Endothelial cell of umbilical vein (primary cell): Measurements from ENCODE around the gene MICALL2. TPM values are rescaled to one million over a fixed set of nuclear protein-coding genes. Genes with fewer than 3 reads are reported as not detected.
A peak's percentile ranks its signal among the peaks of the same experiment; 100 is the strongest.

Experiments
- BruUV-seq: library from RNA; stranded (reverse); fragments of 400-500 nt; replicated peaks from 2 replicates; lab custom pipeline; 2021; lab: Mats Ljungman, UMichigan
- CTCF ChIA-PET: fragments of 300-600, 350-600 bp; sonication (Branson Sonifier 250); formaldehyde crosslinking; loops from one replicate; lab custom pipeline; 2021; ENCODE audit warnings: antibody characterized with exemption, inconsistent platforms; lab: Charles Lee
- POLR2A ChIA-PET: fragments of 300-600, 350-600 bp; sonication (Branson Sonifier 250); formaldehyde crosslinking; loops from one replicate; lab custom pipeline; 2021; ENCODE audit warnings: antibody characterized with exemption, inconsistent platforms; lab: Charles Lee
- DNase-seq: peaks from one replicate; pipeline ENCODE4 v3.0.0-alpha.2; 2011; ENCODE audit warnings: low read depth, low spot score
- FAIRE-seq: peaks from 2 replicates; lab custom pipeline; 2011; peaks lifted over from hg19 to GRCh38; lab: Jason Lieb, UNC
- H2AFZ ChIP-seq: 2 replicates; pipeline ENCODE4 v1.6.0; 2012; ENCODE audit warnings: low read depth, low read length, control low read depth, inconsistent platforms
- H3K27ac ChIP-seq: 2 replicates; pipeline ENCODE4 v1.5.1; 2011; ENCODE audit warnings: low read depth, mild to moderate bottlenecking, control low read depth, low read length, moderate library complexity; ENCODE audit not compliant: insufficient read depth
- H3K27me3 ChIP-seq, 2 experiments: 2 replicates each; pipeline versions ENCODE4 v1.6.0 to v1.6.1; 2011; ENCODE audit warnings: low read length in 2 of 2, mixed read lengths in 1 of 2; ENCODE audit not compliant: control insufficient read depth in 2 of 2, insufficient read depth in 2 of 2
- H3K36me3 ChIP-seq, 2 experiments: 2 replicates in 1 of 2; 3 replicates in 1 of 2; pipeline ENCODE4 v1.5.1; 2011; ENCODE audit warnings: low read length in 2 of 2, mild to moderate bottlenecking in 1 of 2, moderate library complexity in 1 of 2; ENCODE audit not compliant: control insufficient read depth in 2 of 2, insufficient read depth in 2 of 2; ENCODE audit errors: extremely low read depth in 1 of 2
- H3K4me1 ChIP-seq: 3 replicates; pipeline ENCODE4 v1.5.1; 2011; ENCODE audit warnings: mild to moderate bottlenecking, low read length; ENCODE audit not compliant: control insufficient read depth, insufficient read depth; ENCODE audit errors: extremely low read depth
- H3K4me2 ChIP-seq: 2 replicates; pipeline ENCODE4 v1.6.1; 2011; ENCODE audit warnings: low read length, control low read depth, mixed read lengths; ENCODE audit not compliant: insufficient read depth
- H3K4me3 ChIP-seq, 3 experiments: fragments of 200-600 bp in 1 of 3; sonication (generic), shearing (Covaris generic) in 1 of 3; replicated peaks in 1 of 3; 2 replicates each; pipeline ENCODE4 v1.5.1; 2011 to 2016; ENCODE audit warnings: control low read depth in 3 of 3, low read length in 3 of 3, mild to moderate bottlenecking in 2 of 3, inconsistent platforms in 1 of 3, low read depth in 1 of 3, moderate library complexity in 1 of 3; ENCODE audit not compliant: insufficient read depth in 1 of 3
- H3K79me2 ChIP-seq: 2 replicates; pipeline ENCODE4 v1.6.0; 2012; ENCODE audit warnings: low read length, inconsistent platforms; ENCODE audit not compliant: control insufficient read depth, insufficient read depth
- H3K9ac ChIP-seq: replicated peaks from 2 replicates; pipeline ENCODE3; 2011; ENCODE audit warnings: low read length, control low read depth; ENCODE audit not compliant: insufficient read depth; ENCODE audit errors: extremely low read depth
- H3K9me1 ChIP-seq: replicated peaks from 3 replicates; pipeline ENCODE4 v1.6.0; 2011; ENCODE audit warnings: mild to moderate bottlenecking, low read length; ENCODE audit not compliant: control insufficient read depth, insufficient read depth; ENCODE audit errors: extremely low read depth
- H3K9me3 ChIP-seq: replicated peaks from 2 replicates; pipeline ENCODE4 v1.5.1; 2012; ENCODE audit warnings: low read length, inconsistent platforms; ENCODE audit not compliant: control insufficient read depth, insufficient read depth
- H4K20me1 ChIP-seq: replicated peaks from 2 replicates; pipeline ENCODE3; 2011; ENCODE audit warnings: mild to moderate bottlenecking, low read length; ENCODE audit not compliant: control insufficient read depth, insufficient read depth; ENCODE audit errors: extremely low read depth
- CTCF ChIP-seq, 2 donors: IDR thresholded peaks; 1 replicate in 1 of 2; 2 replicates in 1 of 2; pipeline ENCODE4 v1.5.1; 2011; ENCODE audit warnings: low read length in 2 of 2, mild to moderate bottlenecking in 2 of 2, moderate library complexity in 2 of 2, control low read depth in 1 of 2, inconsistent platforms in 1 of 2, low read depth in 1 of 2; ENCODE audit not compliant: insufficient read depth in 1 of 2; ENCODE audit errors: extremely low read depth in 1 of 2
- EZH2 ChIP-seq: IDR thresholded peaks from 2 replicates; pipeline ENCODE4 v1.6.1; 2012; ENCODE audit warnings: borderline replicate concordance, low read depth, mild to moderate bottlenecking, moderate library complexity, low read length, inconsistent platforms; ENCODE audit not compliant: severe bottlenecking
- FOS ChIP-seq: IDR thresholded peaks from 2 replicates; pipeline ENCODE4 v1.6.1; 2011; ENCODE audit warnings: mild to moderate bottlenecking, low read length, moderate library complexity, borderline replicate concordance; ENCODE audit not compliant: insufficient read depth
- GATA2 ChIP-seq: IDR thresholded peaks from 2 replicates; pipeline ENCODE4 v1.7.0; 2011; ENCODE audit warnings: low read depth, mild to moderate bottlenecking, moderate library complexity, mixed read lengths, low read length; ENCODE audit not compliant: insufficient read length, insufficient read depth
- JUN ChIP-seq: IDR thresholded peaks from 2 replicates; pipeline ENCODE4 v1.6.1; 2011; ENCODE audit warnings: borderline replicate concordance, low read depth; ENCODE audit not compliant: insufficient read length, insufficient read depth
- MAX ChIP-seq: IDR thresholded peaks from 2 replicates; pipeline ENCODE4 v1.6.1; 2011; ENCODE audit not compliant: insufficient read depth, insufficient read length
- MYC ChIP-seq: IDR thresholded peaks from one replicate; pipeline ENCODE4 v1.6.1; 2011; ENCODE audit warnings: mild to moderate bottlenecking, low read depth, low read length
- POLR2A ChIP-seq: IDR thresholded peaks from 2 replicates; pipeline ENCODE4 v1.6.1; 2012; ENCODE audit warnings: low read depth, mild to moderate bottlenecking, control low read depth, low read length
- POLR2AphosphoS5 ChIP-seq: IDR thresholded peaks from 2 replicates; pipeline ENCODE4 v1.6.1; 2012; ENCODE audit warnings: low read depth, mild to moderate bottlenecking, control low read depth, low read length, moderate library complexity; ENCODE audit not compliant: insufficient read depth
- dilution Hi-C: fragments of 300-500 bp; cut with MboI; formaldehyde crosslinking; loops from one replicate; pipeline ENCODE4 v1.15.0; 2019; ENCODE audit warnings: low sequenced_read_pairs; ENCODE audit not compliant: extremely low pct_ligation_motif_present
- intact Hi-C: fragments of 100-400 bp; cut with micrococcal nuclease; formaldehyde crosslinking; loops from one replicate; pipeline ENCODE4 v1.10.0; 2022
- polyA plus RNA-seq, 4 experiments: library from polyadenylated mRNA; depleted of rRNA in 3 of 4; stranded (reverse) in 3 of 4; unstranded in 1 of 4; fragments of >200 nt; gene quantifications; 2 replicates each; pipeline versions ENCODE4 v1.2.1 to v1.2.3, GENCODE V29; 2011 to 2012; ENCODE audit warnings: missing spikeins in 1 of 4
- total RNA-seq: library from RNA; stranded (reverse); gene quantifications from 2 replicates; pipeline ENCODE4 v1.2.3, GENCODE V29; 2021

MICALL2 gene
- total and polyA plus RNA-seq, 2 donors (not counting 3 experiments of a cell fraction or from before 2014, with no cell fraction given): 29.8 to 46.3 TPM

GRCh38 chr7:1473864-1474512 lies 14.7 kb upstream of the MICALL2 start:
- Histone ChIP-seq H3K9me1 (no peaks in the 10 kb centered on the region), H3K4me2 (no peak overlapping the region), H3K27me3 (no peaks in the 10 kb centered on the region), H3K4me1 (no peaks in the 10 kb centered on the region), H3K9me3 (no peaks in the 10 kb centered on the region), H3K36me3 (peaks cover 6 to 48% of the 10 kb centered on the region in 2 experiments), H2AFZ (no peak overlapping the region), H4K20me1 (no peaks in the 10 kb centered on the region), H3K9ac (no peak overlapping the region), H3K4me3 (no peak overlapping the region), H3K79me2 (no peaks in the 10 kb centered on the region), H3K27ac (no peak overlapping the region)
- ChIA-PET POLR2A (no interaction called here), CTCF (interaction anchor here (0.6 to 3.9 kb wide), 19 partner anchors 9 to 288 kb away, joined by 3 to 65 read pairs (median 5); partner anchors contain the start of gene MICALL2)
- intact Hi-C loops (loop anchor here (2.0 kb wide), 2 partner anchors 41 to 247 kb away; no protein-coding TSS in a partner anchor), dilution Hi-C loops (no loop called here)
- FAIRE-seq (peak; percentile 87), DNase-seq (peak; percentile 64)
- BruUV-seq: no TSS peak
- TF ChIP-seq JUN (no peak), POLR2A (no peak), MYC (peak; percentile 68), GATA2 (no peak), POLR2AphosphoS5 (no peak), MAX (peak; percentile 97), CTCF (IDR thresholded peaks at IDR 0.05; ENCODE audit: extremely low read depth in 1 of 2, insufficient read depth in 1 of 2, low read depth in 1 of 2, low read length in 2 of 2) (peak; percentile 91 to 97), EZH2 (no peak), FOS (no peak)
